H1 (cell line): ENCODE results near the gene PRKN. TPM values are rescaled to one million over a fixed set of nuclear protein-coding genes. Genes with fewer than 3 reads are reported as not detected.

ENCODE experiments used
- CTCF ChIA-PET: fragments of 300-600 bp; sonication (Branson Sonifier 250); formaldehyde crosslinking; loops from one replicate; lab custom pipeline; 2021; ENCODE audit not compliant: partially characterized antibody; lab: Charles Lee
- POLR2A ChIA-PET: fragments of 300-600 bp; sonication (Branson Sonifier 250); formaldehyde crosslinking; loops from one replicate; lab custom pipeline; 2021; ENCODE audit warnings: inconsistent platforms; ENCODE audit not compliant: partially characterized antibody; lab: Charles Lee
- DNase-seq, 2 experiments: peaks; one replicate each; pipeline versions ENCODE4 v3.0.0 to v3.0.0-alpha.2; 2010 to 2022; ENCODE audit warnings: low spot score in 2 of 2, low read depth in 1 of 2, mixed read lengths in 1 of 2
- FAIRE-seq: peaks from 2 replicates; lab custom pipeline; 2011; peaks lifted over from hg19 to GRCh38; lab: Jason Lieb, UNC
- H2AFZ ChIP-seq: 2 replicates; pipeline ENCODE4 v1.8.1; 2012; ENCODE audit warnings: low read length, inconsistent platforms
- H2AK5ac ChIP-seq: 2 replicates; pipeline ENCODE4 v1.6.1; 2013; ENCODE audit warnings: low read depth, low read length
- H2BK120ac ChIP-seq: replicated peaks from 2 replicates; pipeline ENCODE3; 2013; ENCODE audit warnings: low read depth, low read length, inconsistent platforms
- H2BK12ac ChIP-seq: 2 replicates; pipeline ENCODE4 v1.6.1; 2013; ENCODE audit warnings: low read depth, low read length
- H2BK15ac ChIP-seq: 2 replicates; pipeline ENCODE4 v1.6.1; 2013; ENCODE audit warnings: low read length
- H2BK20ac ChIP-seq: 2 replicates; pipeline ENCODE4 v1.6.1; 2013; ENCODE audit warnings: low read length
- H2BK5ac ChIP-seq: 2 replicates; pipeline ENCODE4 v1.6.1; 2013; ENCODE audit warnings: low read depth, low read length
- H3K14ac ChIP-seq: 2 replicates; pipeline ENCODE4 v1.6.1; 2013; ENCODE audit warnings: inconsistent platforms; ENCODE audit not compliant: insufficient read length
- H3K18ac ChIP-seq: 2 replicates; pipeline ENCODE4 v1.6.1; 2013; ENCODE audit warnings: low read length; ENCODE audit errors: extremely low read depth
- H3K23ac ChIP-seq: 2 replicates; pipeline ENCODE4 v1.6.1; 2013; ENCODE audit warnings: inconsistent platforms; ENCODE audit not compliant: insufficient read length
- H3K23me2 ChIP-seq: 2 replicates; pipeline ENCODE4 v1.6.1; 2013; ENCODE audit warnings: low read depth, low read length
- H3K27ac ChIP-seq: 2 replicates; pipeline ENCODE4 v1.6.1; 2011; ENCODE audit warnings: low read depth, low read length, inconsistent platforms
- H3K27me3 ChIP-seq, 4 experiments: replicated peaks in 1 of 4; 1 replicate in 1 of 4; 2 replicates in 3 of 4; pipeline versions ENCODE4 v1.6.1 to v1.8.1; 2011 to 2013; ENCODE audit warnings: low read length in 3 of 4, mild to moderate bottlenecking in 3 of 4, inconsistent platforms in 2 of 4, mixed read lengths in 2 of 4, moderate library complexity in 1 of 4; ENCODE audit not compliant: control insufficient read depth in 3 of 4, insufficient read depth in 3 of 4; ENCODE audit errors: extremely low read depth in 1 of 4
- H3K36me3 ChIP-seq, 4 experiments: 2 replicates each; pipeline versions ENCODE4 v1.6.1 to v1.8.1; 2011 to 2013; ENCODE audit warnings: mild to moderate bottlenecking in 4 of 4, low read length in 3 of 4, moderate library complexity in 2 of 4, control low read depth in 1 of 4, inconsistent platforms in 1 of 4; ENCODE audit not compliant: insufficient read depth in 4 of 4, control insufficient read depth in 2 of 4
- H3K4ac ChIP-seq: replicated peaks from 2 replicates; pipeline ENCODE3; 2013; ENCODE audit warnings: low read length, low read depth, mixed read lengths, inconsistent platforms; ENCODE audit not compliant: insufficient read length
- H3K4me1 ChIP-seq, 4 experiments: replicated peaks in 1 of 4; 1 replicate in 1 of 4; 2 replicates in 3 of 4; pipeline versions ENCODE4 v1.6.1 to v1.8.1; 2011 to 2013; ENCODE audit warnings: low read length in 3 of 4, inconsistent platforms in 2 of 4, mixed read lengths in 1 of 4; ENCODE audit not compliant: insufficient read depth in 4 of 4, control insufficient read depth in 3 of 4
- H3K4me2 ChIP-seq, 2 experiments: 2 replicates each; pipeline versions ENCODE4 v1.6.1 to v1.8.1; 2011 to 2013; ENCODE audit warnings: low read depth in 2 of 2, low read length in 2 of 2, control low read depth in 1 of 2, inconsistent platforms in 1 of 2, mild to moderate bottlenecking in 1 of 2; ENCODE audit not compliant: insufficient read depth in 1 of 2
- H3K4me3 ChIP-seq, 4 experiments: fragments of 200-600, 300-600 bp in 1 of 4; sonication (generic), shearing (Covaris generic), sonication (Bioruptor Twin) in 1 of 4; 2 replicates each; pipeline versions ENCODE4 v1.5.1 to v1.8.1; 2011 to 2016; ENCODE audit warnings: low read length in 4 of 4, low read depth in 3 of 4, control low read depth in 2 of 4, inconsistent platforms in 2 of 4, mild to moderate bottlenecking in 2 of 4, mixed read lengths in 1 of 4, moderate library complexity in 1 of 4; ENCODE audit not compliant: insufficient read depth in 2 of 4; ENCODE audit errors: extremely low read depth in 1 of 4
- H3K56ac ChIP-seq: replicated peaks from 2 replicates; pipeline ENCODE3; 2013; ENCODE audit warnings: low read depth, mild to moderate bottlenecking, mixed read lengths, low read length, inconsistent platforms; ENCODE audit not compliant: insufficient read length
- H3K79me1 ChIP-seq: 2 replicates; pipeline ENCODE4 v1.6.1; 2013; ENCODE audit warnings: low read depth, low read length, control low read depth
- H3K79me2 ChIP-seq, 2 experiments: 2 replicates each; pipeline versions ENCODE4 v1.6.1 to v1.8.1; 2012 to 2013; ENCODE audit warnings: low read length in 2 of 2, mild to moderate bottlenecking in 2 of 2, inconsistent platforms in 1 of 2; ENCODE audit not compliant: insufficient read depth in 2 of 2, control insufficient read depth in 1 of 2
- H3K9ac ChIP-seq, 4 experiments: replicated peaks in 1 of 4; 1 replicate in 1 of 4; 2 replicates in 3 of 4; pipeline versions ENCODE4 v1.6.1 to v1.8.1; 2011 to 2013; ENCODE audit warnings: low read depth in 3 of 4, low read length in 3 of 4, control low read depth in 2 of 4, mild to moderate bottlenecking in 2 of 4, moderate library complexity in 2 of 4, inconsistent platforms in 1 of 4; ENCODE audit errors: extremely low read depth in 1 of 4
- H3K9me3 ChIP-seq, 2 experiments: 2 replicates each; pipeline versions ENCODE4 v1.6.1 to v1.8.1; 2012 to 2013; ENCODE audit warnings: mild to moderate bottlenecking in 2 of 2, moderate library complexity in 2 of 2, control low read depth in 1 of 2, inconsistent platforms in 1 of 2, low read depth in 1 of 2, low read length in 1 of 2, mixed read lengths in 1 of 2; ENCODE audit not compliant: insufficient read depth in 2 of 2
- H4K20me1 ChIP-seq, 2 experiments: replicated peaks in 1 of 2; 2 replicates each; pipeline versions ENCODE3 to v1.8.1; 2011 to 2013; ENCODE audit warnings: inconsistent platforms in 2 of 2, low read length in 2 of 2, mild to moderate bottlenecking in 1 of 2; ENCODE audit not compliant: insufficient read depth in 2 of 2, control insufficient read depth in 1 of 2
- H4K5ac ChIP-seq: 2 replicates; pipeline ENCODE4 v1.6.1; 2013; ENCODE audit warnings: low read length, low read depth, mixed read lengths, inconsistent platforms; ENCODE audit not compliant: insufficient read length
- H4K8ac ChIP-seq: 2 replicates; pipeline ENCODE4 v1.8.0; 2013; ENCODE audit warnings: mild to moderate bottlenecking, moderate library complexity, low read length, inconsistent platforms; ENCODE audit not compliant: insufficient read depth; ENCODE audit errors: extremely low read depth
- H4K91ac ChIP-seq: replicated peaks from 2 replicates; pipeline ENCODE3; 2013; ENCODE audit warnings: low read length, mixed read lengths, inconsistent platforms; ENCODE audit not compliant: insufficient read length
- ASH2L ChIP-seq: fragments of 200-600, 300-600 bp; sonication (generic); IDR thresholded peaks from one replicate; pipeline ENCODE4 v1.7.1; 2017; ENCODE audit warnings: low read length
- ATF3 ChIP-seq: IDR thresholded peaks from 2 replicates; pipeline ENCODE4 v1.6.1; 2011; ENCODE audit warnings: low read depth, mild to moderate bottlenecking, low read length; ENCODE audit not compliant: insufficient read depth
- CEBPB ChIP-seq: IDR thresholded peaks from 2 replicates; pipeline ENCODE4 v1.6.1; 2012; ENCODE audit warnings: low read depth, low read length
- FOSL1 ChIP-seq: IDR thresholded peaks from 2 replicates; pipeline ENCODE4 v1.6.1; 2011; ENCODE audit warnings: mild to moderate bottlenecking, low read depth, low read length, moderate library complexity; ENCODE audit not compliant: insufficient read depth
- JUND ChIP-seq: IDR thresholded peaks from 2 replicates; pipeline ENCODE4 v1.6.1; 2011; ENCODE audit warnings: mild to moderate bottlenecking, improper control_type of control experiment, low read length
- POLR2A ChIP-seq, 2 experiments: IDR thresholded peaks; 1 replicate in 1 of 2; 2 replicates in 1 of 2; pipeline ENCODE4 v1.6.1; 2011; ENCODE audit warnings: low read depth in 2 of 2, low read length in 2 of 2, mild to moderate bottlenecking in 2 of 2; ENCODE audit errors: control extremely low read depth in 1 of 2
- RNF2 ChIP-seq: fragments of 200-900, 300-1000 bp; sonication (generic); IDR thresholded peaks from 2 replicates; pipeline ENCODE4 v1.7.1; 2016; ENCODE audit warnings: borderline replicate concordance, low read depth, mild to moderate bottlenecking, antibody characterized with exemption, low read length; ENCODE audit not compliant: poor library complexity, severe bottlenecking; ENCODE audit errors: missing control alignments
- RXRA ChIP-seq: IDR thresholded peaks from 2 replicates; pipeline ENCODE4 v1.6.1; 2011; ENCODE audit warnings: low read depth, mild to moderate bottlenecking, low read length, moderate library complexity; ENCODE audit not compliant: insufficient read depth
- SP2 ChIP-seq: IDR thresholded peaks from 2 replicates; pipeline ENCODE4 v1.6.1; 2012; ENCODE audit warnings: mild to moderate bottlenecking, low read length, inconsistent platforms
- WGBS, 2 experiments: shearing (Covaris generic) in 1 of 2; methylation state at CpG; one replicate each; pipeline versions ENCODE4 v1.1.6 to v1.1.7; 2013 to 2015; ENCODE audit warnings: low lambda C conversion rate in 2 of 2, mixed read lengths in 2 of 2, inconsistent platforms in 1 of 2, low coverage in 1 of 2, missing lambda C conversion rate in 1 of 2; ENCODE audit not compliant: insufficient replicate concordance in 2 of 2, insufficient coverage in 1 of 2, insufficient read length in 1 of 2; ENCODE audit errors: extremely low coverage in 1 of 2, missing lambda C conversion rate in 1 of 2; 5-methylcytosine and 5-hydroxymethylcytosine counted together
- polyA plus RNA-seq, 7 experiments: library from polyadenylated mRNA; depleted of rRNA in 3 of 7; stranded (reverse) in 5 of 7; unstranded in 2 of 7; fragments of >200 nt in 5 of 7; fragments of 200-250 nt in 2 of 7; gene quantifications; 1 replicate in 5 of 7; 2 replicates in 1 of 7; 4 replicates in 1 of 7; pipeline versions ENCODE4 v1.2.1 to v1.2.3, GENCODE V29; 2011 to 2013; ENCODE audit warnings: missing spikeins in 2 of 7, mixed read lengths in 2 of 7
- total RNA-seq: library from RNA; stranded (reverse); fragmentation: NEBNext Ultra II Directional; extraction: Animal tissue kit (Norgen Biotek cat#: 25700); gene quantifications from 2 replicates; pipeline ENCODE4 v1.2.1, GENCODE V29; 2021

PRKN gene
- total and polyA plus RNA-seq, 2 of the 8 experiments (the other 6 are each of a cell fraction or from before 2014, with no cell fraction given), result 0.13 to 0.29 TPM

DNA sequence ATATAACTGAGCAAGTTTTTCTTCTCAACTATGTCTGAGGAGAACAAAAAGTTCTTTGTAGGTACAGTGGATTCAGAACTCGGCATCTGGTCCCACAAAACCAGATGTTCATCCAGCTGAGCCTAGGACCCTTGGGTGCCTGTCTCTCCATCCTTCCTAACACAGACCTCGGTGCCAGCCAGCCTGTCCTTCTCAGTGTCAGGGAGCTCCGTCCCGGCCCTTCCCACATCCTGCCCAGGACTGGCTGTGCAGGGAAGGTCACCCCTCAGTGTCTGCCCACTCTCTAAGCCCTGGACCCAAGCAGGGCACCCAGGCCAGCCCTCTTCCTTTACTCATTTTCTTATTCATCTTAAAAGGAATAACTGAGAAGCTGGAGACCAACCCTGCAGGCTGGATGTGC is 1421.7 kb downstream of the PRKN start:
- Histone ChIP-seq H3K18ac (no peak overlapping the region), H2BK15ac (no peak overlapping the region), H4K20me1 (no peaks in the 10 kb centered on the region), H4K5ac (no peak overlapping the region), H2AFZ (no peak overlapping the region), H3K14ac (no peak overlapping the region), H2BK5ac (no peak overlapping the region), H3K4ac (no peak overlapping the region), H2AK5ac (no peak overlapping the region), H3K4me1 (no peaks in the 10 kb centered on the region), H3K23me2 (0 out of 2 replicates have a peak, but pooled peaks cover 1% of the 10 kb centered on the region), H4K91ac (no peak overlapping the region), H2BK12ac (no peak overlapping the region), H2BK120ac (no peak overlapping the region), H3K9me3 (peaks cover 0 to 6% of the 10 kb centered on the region in 2 experiments; a peak in 1 of 4 replicates), H2BK20ac (no peak overlapping the region), H3K79me2 (no peaks in the 10 kb centered on the region), H3K79me1 (no peaks in the 10 kb centered on the region), H3K9ac (no peak overlapping the region), H4K8ac (no peak overlapping the region), H3K36me3 (no peaks in the 10 kb centered on the region), H3K4me2 (no peak overlapping the region), H3K27ac (no peak overlapping the region), H3K56ac (no peak overlapping the region), H3K4me3 (no peak overlapping the region), H3K27me3 (no peaks in the 10 kb centered on the region), H3K23ac (no peak overlapping the region)
- ChIA-PET POLR2A (no interaction called here), CTCF (interaction anchor here (0.6 to 0.7 kb wide), 2 partner anchors 62 to 68 kb away, joined by 3 to 5 read pairs; no protein-coding TSS in a partner anchor)
- FAIRE-seq (no peak), DNase-seq (no peak)
- TF ChIP-seq FOSL1 (no peak), SP2 (no peak), CEBPB (no peak), RNF2 (no peak), JUND (no peak), ATF3 (no peak), POLR2A (IDR thresholded peaks at IDR 0.05; ENCODE audit: control extremely low read depth in 1 of 2, low read depth in 2 of 2, low read length in 2 of 2) (no peak), ASH2L (no peak), RXRA (no peak)
- WGBS, 2 experiments, result 86% methylated on average over 4 of the region's 4 CpGs; no CpG with 5 or more reads in 1 of the 2 experiments
